Lower lobe of right lung (tissue), 2 donors: Measurements from ENCODE around the gene ADAMTSL3. TPM values are rescaled to one million over a fixed set of nuclear protein-coding genes. Genes with fewer than 3 reads are reported as not detected.

Experiments used
- ATAC-seq, 2 donors: fragments of 200-7000 bp; cut with Tn5 transposase; one replicate each; pipeline ENCODE4 v1.9.1; 2020 to 2022; ENCODE audit warnings: mild to moderate bottlenecking in 2 of 2, moderate library complexity in 2 of 2
- DNase-seq: peaks from one replicate; pipeline ENCODE4 v3.0.0-alpha.2; 2020
- H3K27ac ChIP-seq: fragments of 200-600 bp; one replicate; pipeline ENCODE4 v1.8.0; 2022
- H3K27me3 ChIP-seq: fragments of 200-600 bp; one replicate; pipeline ENCODE4 v1.8.0; 2022; ENCODE audit warnings: low read depth
- H3K36me3 ChIP-seq: fragments of 200-600 bp; one replicate; pipeline ENCODE4 v1.8.0; 2022; ENCODE audit warnings: mild to moderate bottlenecking
- H3K4me1 ChIP-seq: fragments of 200-600 bp; one replicate; pipeline ENCODE4 v1.8.0; 2022
- H3K4me3 ChIP-seq: fragments of 200-600 bp; one replicate; pipeline ENCODE4 v1.8.0; 2022; ENCODE audit warnings: mild to moderate bottlenecking
- H3K9me3 ChIP-seq: fragments of 200-600 bp; one replicate; pipeline ENCODE4 v1.8.0; 2022
- intact Hi-C: fragments of 100-400 bp; cut with DNase I; formaldehyde crosslinking; loops from one replicate; pipeline ENCODE4 v1.11.0; 2022
- total RNA-seq: library from RNA; stranded (reverse); fragmentation: NEBNext Ultra II Directional; extraction: Animal tissue kit (Norgen Biotek cat#: 25700); gene quantifications from one replicate; pipeline ENCODE4 v1.2.1, GENCODE V29; 2021
- TF ChIP-seq, protein P1 (sequence below): fragments of 200-600 bp; IDR thresholded peaks from one replicate; pipeline ENCODE4 v1.8.0; 2022; ENCODE audit warnings: antibody characterized with exemption, mild to moderate bottlenecking
- donor health status: DM: no; HTN: yes; CAD: no; lungs with severe emphysema.

ADAMTSL3 gene
- total RNA-seq, 1 donor from 2014 or later: 26.4 TPM

DNA sequence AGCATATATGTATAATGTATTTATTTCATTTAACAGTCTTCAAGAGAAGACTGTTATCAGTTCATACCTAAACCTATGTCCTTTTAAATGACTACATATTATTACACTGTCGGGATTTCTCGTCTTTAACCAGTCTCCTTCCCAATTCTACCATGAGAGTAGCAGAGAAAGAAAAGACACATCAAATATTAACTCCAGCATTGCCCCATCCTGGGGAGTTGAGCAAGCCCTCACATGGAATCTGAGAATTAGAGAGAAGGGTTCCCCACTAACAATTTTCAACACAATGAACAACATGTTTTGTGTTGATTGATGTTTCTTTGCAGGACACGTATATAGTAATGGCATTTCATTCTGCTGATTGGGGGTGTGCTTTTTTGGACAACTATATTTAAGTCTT lies 257.4 kb downstream of the ADAMTSL3 start:
- Histone ChIP-seq H3K27ac (no peak overlapping the region), H3K27me3 (no peaks in the 10 kb centered on the region), H3K4me1 (no peaks in the 10 kb centered on the region), H3K4me3 (no peak overlapping the region), H3K36me3 (no peaks in the 10 kb centered on the region), H3K9me3 (no peaks in the 10 kb centered on the region)
- TF ChIP-seq, protein P1, sequence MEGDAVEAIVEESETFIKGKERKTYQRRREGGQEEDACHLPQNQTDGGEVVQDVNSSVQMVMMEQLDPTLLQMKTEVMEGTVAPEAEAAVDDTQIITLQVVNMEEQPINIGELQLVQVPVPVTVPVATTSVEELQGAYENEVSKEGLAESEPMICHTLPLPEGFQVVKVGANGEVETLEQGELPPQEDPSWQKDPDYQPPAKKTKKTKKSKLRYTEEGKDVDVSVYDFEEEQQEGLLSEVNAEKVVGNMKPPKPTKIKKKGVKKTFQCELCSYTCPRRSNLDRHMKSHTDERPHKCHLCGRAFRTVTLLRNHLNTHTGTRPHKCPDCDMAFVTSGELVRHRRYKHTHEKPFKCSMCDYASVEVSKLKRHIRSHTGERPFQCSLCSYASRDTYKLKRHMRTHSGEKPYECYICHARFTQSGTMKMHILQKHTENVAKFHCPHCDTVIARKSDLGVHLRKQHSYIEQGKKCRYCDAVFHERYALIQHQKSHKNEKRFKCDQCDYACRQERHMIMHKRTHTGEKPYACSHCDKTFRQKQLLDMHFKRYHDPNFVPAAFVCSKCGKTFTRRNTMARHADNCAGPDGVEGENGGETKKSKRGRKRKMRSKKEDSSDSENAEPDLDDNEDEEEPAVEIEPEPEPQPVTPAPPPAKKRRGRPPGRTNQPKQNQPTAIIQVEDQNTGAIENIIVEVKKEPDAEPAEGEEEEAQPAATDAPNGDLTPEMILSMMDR: no peak
- intact Hi-C loops: no loop called here
- ATAC-seq (no peak), DNase-seq (no peak)

DNA sequence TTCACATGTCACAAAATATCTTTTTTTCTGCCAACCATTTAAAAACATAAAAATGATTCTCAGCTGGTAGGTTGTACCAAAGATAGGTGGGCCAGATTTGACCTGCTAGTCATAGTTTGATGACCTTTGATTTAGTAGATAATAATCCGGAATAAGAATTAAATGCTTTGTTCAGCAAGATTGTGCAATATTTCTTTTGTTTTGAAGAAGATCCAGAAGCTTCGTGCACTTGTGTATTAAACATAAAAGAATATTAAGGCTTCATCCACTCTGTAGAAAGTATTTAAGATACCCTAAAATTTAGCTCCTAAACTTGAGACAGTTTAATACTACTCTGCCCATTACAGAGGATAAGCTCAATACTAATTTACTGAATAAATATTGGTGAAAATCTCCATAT lies 258.4 kb downstream of the ADAMTSL3 start:
- DNase-seq: no peak
- TF ChIP-seq, protein P1: no peak
- intact Hi-C loops: no loop called here

DNA sequence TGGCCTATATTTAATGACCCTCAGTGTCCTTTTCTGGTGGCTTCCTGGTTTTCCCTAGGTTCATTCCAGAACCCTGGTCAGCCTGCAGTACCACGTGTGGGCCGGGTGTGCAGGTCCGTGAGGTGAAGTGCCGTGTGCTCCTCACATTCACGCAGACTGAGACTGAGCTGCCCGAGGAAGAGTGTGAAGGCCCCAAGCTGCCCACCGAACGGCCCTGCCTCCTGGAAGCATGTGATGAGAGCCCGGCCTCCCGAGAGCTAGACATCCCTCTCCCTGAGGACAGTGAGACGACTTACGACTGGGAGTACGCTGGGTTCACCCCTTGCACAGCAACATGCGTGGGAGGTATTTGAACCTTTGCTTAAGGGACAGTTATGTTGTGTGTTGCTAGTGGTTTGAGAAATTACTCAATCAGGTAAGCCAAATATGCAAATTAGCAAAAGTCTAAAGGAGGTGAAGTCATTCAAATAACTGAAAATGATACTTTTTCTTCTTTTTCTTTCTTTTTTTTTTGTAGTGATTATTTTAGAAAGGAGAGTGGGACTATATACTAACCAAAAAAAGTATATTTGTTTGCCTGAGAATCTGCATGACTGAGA lies 259.2 kb downstream of the ADAMTSL3 start:
- no peaks in the 10 kb centered on the region for H3K9me3 ChIP-seq
- H3K4me3 ChIP-seq: no peak overlapping the region
- no peak overlapping the region for H3K27ac ChIP-seq
- H3K27me3 ChIP-seq: no peaks in the 10 kb centered on the region
- ATAC-seq: no peak
- no peaks in the 10 kb centered on the region for H3K4me1 ChIP-seq
- no peak for DNase-seq
- TF ChIP-seq, protein P1: no peak
- intact Hi-C loops: no loop called here
- no peaks in the 10 kb centered on the region for H3K36me3 ChIP-seq

More for the DNA sequence above, 258.4 kb downstream of the ADAMTSL3 start:
- Histone ChIP-seq H3K9me3 (no peaks in the 10 kb centered on the region), H3K27ac (no peak overlapping the region), H3K4me3 (no peak overlapping the region), H3K27me3 (no peaks in the 10 kb centered on the region), H3K4me1 (no peaks in the 10 kb centered on the region), H3K36me3 (no peaks in the 10 kb centered on the region)
- no peak for ATAC-seq

DNA sequence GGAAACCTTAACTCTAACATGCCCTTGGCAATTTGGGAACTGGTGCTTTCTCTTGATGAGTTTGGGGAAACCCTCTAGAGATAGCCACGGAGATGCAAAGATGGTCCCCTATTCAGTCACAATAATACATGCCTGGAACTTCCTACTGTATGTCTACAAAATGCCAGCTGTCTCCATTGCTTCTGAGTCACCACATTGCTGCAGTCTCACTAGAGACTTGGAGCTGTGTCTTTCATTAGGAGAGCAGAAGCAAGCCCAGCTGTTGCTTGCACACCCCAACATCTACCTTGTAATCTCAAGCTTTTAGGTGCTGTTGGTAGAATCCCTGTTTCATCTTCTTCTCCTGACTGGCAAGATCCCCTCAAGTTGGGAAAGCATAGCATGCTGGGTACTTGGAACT lies 261.0 kb downstream of the ADAMTSL3 start:
- no peak overlapping the region for H3K27ac ChIP-seq
- ATAC-seq (no peak), DNase-seq (no peak)
- TF ChIP-seq, protein P1: no peak
- no peaks in the 10 kb centered on the region for H3K36me3 ChIP-seq
- H3K4me3 ChIP-seq: no peak overlapping the region
- no peaks in the 10 kb centered on the region for H3K9me3 ChIP-seq
- H3K27me3 ChIP-seq: no peaks in the 10 kb centered on the region
- intact Hi-C loops: no loop called here
- no peaks in the 10 kb centered on the region for H3K4me1 ChIP-seq

DNA sequence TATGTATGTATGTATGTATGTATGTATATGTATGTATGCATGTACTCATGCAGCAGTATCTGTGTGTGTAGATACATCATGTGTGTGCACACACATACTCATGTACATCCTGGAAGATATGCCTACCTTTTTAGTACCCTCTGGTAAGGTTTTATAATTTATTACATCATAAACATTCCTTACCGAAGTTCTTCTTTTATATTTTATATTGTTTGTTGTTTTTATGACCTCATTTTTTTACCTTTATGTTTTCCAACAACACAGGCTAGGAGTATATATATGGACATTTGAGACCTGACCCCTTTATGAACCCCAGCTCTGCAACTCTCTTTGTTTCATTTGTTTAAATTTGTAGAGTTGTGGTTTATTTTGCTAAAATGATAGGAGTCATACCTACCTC lies 263.5 kb downstream of the ADAMTSL3 start:
- ATAC-seq (no peak), DNase-seq (no peak)
- Histone ChIP-seq H3K27ac (no peak overlapping the region), H3K27me3 (no peaks in the 10 kb centered on the region), H3K36me3 (no peaks in the 10 kb centered on the region), H3K9me3 (no peaks in the 10 kb centered on the region), H3K4me1 (no peaks in the 10 kb centered on the region), H3K4me3 (no peak overlapping the region)
- intact Hi-C loops: no loop called here
- TF ChIP-seq, protein P1: no peak

DNA sequence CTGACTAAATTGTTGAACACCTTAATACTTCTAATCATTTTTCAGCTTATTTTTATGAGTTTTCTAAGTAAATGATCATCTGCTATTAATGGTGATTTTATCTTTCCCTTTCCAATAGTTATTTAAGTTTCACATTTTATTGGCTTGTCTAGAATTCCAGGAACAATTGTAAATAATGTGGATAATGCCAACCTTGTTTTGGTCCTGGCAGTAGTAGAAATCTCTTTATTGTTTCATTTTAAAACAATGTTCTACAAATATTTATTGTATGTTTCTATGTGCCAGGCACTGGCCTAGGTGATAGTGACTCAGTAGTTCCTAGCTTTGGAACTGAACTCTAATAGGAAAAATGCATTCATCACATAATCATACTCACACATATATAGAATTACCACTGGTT lies 264.1 kb downstream of the ADAMTSL3 start:
- intact Hi-C loops: no loop called here

More for the DNA sequence above, 264.1 kb downstream of the ADAMTSL3 start:
- no peak overlapping the region for H3K27ac ChIP-seq
- no peaks in the 10 kb centered on the region for H3K4me1 ChIP-seq
- H3K4me3 ChIP-seq: no peak overlapping the region
- DNase-seq (no peak), ATAC-seq (no peak)
- no peaks in the 10 kb centered on the region for H3K27me3 ChIP-seq
- no peaks in the 10 kb centered on the region for H3K36me3 ChIP-seq
- H3K9me3 ChIP-seq: no peaks in the 10 kb centered on the region
- TF ChIP-seq, protein P1: no peak
